ENCODE data around the gene CASP9.
"Not testable (repeated sequence)": the region's sequence is repeated elsewhere in the genome, so short reads cannot be mapped to it uniquely, and the experiment has no call there.

The CASP9 gene

DNA sequence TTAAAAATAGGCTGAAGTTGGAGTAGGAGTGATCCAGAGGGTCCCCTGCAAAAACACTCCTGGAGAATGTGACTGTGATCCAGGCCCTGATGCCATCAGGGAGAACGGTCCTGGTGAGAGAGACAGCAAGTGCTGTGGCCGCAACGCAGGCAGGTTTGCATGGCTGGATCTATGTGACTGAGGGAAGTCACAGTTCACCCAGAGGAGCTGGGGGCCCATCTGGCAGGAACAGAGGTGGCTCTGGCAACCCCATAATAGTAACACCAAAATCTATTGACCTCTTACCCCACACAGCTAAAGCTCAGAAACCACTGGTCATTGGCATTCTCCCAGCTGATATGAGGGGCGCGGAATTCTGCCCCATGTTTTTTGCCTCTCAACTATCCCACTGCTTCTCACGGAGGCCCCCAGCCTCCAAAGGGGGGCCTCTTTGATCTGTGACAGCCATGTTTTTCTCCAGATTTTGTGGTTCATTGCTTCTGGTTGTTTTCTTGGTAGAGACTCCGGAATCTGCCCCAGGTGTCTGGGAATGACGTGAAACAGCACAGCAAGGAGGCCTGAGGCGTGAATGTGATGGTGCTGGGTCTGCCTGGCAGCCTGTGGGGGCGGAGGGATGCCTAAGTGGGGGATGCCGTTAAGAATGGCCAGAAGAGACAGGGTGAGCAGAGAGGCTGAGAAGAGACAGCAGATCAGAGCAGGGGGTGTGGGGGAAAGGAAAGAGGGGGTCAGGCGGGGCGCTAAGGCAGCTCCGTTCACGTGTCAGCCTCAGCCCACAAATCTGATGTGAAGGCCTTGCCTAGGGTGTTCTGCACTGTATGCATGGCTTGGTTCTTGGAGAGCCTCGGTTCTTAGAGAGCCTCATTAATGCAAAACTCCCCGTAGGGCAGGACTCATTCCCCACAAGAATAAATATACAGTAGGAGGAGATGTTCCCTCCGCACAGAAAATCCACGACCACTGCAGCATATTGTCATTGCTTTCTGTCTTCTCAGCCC, 23.5 kb downstream of the CASP9 start:
- DNase-seq (ENCODE audit: low spot score) = no peak

DNA sequence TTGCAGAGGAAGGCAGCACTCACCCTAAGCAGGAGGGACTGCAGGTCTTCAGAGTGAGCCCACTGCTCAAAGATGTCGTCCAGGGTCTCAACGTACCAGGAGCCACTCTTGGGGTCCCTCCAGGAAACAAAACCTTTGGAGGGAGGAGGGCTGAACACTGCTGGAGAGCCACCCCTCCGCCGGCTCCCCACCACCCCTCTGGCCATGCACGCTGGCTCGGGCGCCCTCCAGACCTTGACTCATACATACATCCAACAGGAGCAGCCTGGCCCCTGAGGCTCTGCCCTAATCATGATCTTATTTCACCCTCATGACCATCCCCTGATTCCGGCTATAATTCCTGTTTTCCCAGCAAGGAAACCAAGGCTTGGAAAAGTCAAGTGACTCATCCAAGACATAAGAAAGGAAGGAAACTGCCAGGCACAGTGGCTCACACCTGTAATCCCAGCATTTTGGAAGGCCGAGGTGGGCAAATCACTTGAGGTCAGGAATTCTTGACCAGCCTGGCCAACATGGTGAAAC, 30.1 kb downstream of the CASP9 start:
- DNase-seq (ENCODE audit: low spot score) = peak; percentile 33

DNA sequence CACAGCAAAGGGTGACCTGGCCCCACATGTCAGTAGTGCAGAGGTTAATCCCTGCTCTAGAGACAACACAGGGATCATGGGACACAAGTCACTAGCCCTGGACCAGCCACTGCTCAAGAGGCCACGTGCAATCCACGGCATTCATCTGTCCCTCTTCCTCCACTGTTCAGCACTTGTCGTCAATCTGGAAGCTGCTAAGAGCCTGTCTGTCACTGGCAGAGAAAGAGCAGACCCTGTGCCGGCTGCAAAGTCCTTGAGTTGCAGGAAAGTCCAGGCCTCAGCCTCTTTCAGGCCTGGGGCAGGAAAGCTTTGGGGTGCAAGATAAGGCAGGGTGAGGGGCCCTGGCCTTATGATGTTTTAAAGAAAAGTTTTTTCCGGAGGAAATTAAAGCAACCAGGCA, 31.4 kb downstream of the CASP9 start:
- no peak for DNase-seq (ENCODE audit: low spot score)

DNA sequence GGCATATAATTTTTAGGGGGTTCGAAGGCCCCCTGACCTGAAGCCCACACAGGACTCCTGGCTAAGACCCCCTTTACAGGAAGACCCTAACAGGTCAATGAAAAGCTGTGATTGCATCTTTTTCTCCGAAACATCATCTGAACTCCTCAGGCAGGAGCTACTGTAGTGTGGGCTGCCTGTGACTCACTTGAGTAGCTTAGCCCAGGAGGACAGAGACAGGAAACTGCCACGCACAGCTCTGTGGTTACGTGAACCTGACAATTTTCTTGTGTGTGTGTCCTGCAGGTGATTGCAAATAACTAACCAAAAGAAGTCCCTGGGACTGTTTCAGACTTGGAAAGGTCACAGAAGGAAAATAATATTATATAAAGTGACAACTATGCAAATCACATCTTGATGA, 33.0 kb downstream of the CASP9 start:
- DNase-seq (ENCODE audit: low spot score) = peak; percentile 30

DNA sequence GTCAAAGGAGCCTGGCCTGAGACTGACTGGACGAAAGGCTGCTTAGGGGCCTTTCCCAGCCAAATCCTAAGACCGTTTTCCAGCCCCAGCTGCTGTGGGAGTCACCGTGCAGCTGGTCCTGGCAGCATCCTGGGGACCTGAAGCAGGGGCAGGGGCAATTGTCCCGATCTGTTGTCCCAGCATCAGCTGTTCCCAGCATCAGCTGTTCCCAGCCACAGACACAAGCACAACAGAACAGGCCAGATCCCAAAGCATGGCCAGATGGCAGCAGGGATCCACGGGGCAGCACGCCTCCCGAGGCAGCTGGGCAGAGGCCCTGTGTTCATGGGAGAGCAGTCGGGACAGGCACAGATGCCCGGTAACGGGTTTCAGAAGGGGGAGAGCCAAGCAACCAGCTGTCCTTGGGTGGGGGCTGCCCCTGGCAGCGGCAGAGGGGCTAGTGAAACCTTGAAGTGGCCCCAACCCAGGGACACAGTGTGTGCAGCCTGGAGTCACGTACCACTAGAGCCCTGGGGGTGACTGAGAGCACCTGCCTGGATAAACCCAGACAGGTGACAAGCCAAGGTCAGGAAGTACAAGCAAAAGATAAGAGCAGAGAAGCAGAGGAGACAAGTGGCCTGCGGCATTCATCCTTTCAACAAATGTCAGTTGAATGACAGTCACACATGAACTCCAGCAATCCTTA, 34.8 kb downstream of the CASP9 start:
- DNase-seq (ENCODE audit: low spot score) = no peak

DNA sequence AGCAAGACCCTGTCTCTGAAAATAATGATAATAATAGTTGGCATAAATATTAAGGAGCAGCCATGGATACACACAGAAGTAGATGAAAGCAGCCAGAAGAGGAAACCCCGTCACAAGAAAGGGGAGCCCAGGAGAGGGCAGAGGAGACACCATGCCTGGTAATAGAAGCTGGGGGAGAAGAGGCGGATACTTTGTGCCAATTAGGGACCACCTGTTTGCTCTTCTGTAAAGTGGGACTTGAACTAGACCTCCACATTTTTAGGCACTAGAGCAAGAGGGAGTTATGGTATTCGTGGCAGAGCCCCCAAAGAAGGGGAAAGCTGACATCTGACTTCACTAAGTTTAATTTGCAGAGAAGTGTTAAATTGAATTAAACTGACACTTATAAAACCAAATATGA, 35.6 kb downstream of the CASP9 start:
- DNase-seq (ENCODE audit: low spot score) = no peak

DNA sequence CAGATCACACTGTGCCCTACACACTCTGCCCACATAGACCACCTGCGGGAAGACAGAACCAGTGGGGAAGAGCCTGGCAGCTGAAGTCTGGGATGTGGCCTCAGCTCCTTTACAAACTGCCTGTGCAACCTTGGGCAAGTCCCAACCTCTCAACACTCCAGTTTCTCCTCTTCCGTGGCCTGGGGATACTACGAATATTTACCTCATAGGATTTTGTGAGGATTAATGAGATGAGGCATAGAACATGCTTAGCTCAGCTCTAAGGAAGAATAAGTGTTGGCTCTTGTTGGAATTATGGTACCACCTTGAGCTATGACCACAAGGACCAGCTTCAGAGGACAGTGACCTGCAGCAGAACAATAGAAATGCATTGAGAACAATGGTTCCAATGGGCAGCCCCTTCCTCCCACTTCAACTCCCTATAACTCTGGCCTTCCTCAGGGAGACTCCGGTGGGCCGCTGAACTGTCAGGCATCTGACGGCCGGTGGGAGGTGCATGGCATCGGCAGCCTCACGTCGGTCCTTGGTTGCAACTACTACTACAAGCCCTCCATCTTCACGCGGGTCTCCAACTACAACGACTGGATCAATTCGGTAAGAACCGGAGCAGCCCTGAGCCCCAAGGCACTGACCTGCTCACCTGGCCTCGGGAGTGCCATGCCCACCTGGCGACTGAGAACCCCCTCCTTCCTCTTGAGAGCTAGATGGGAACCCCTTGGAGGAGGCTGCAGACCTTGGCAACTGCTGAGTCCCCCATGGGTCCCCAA, 37.0 kb downstream of the CASP9 start:
- not testable (repeated sequence) for DNase-seq (ENCODE audit: low spot score)

DNA sequence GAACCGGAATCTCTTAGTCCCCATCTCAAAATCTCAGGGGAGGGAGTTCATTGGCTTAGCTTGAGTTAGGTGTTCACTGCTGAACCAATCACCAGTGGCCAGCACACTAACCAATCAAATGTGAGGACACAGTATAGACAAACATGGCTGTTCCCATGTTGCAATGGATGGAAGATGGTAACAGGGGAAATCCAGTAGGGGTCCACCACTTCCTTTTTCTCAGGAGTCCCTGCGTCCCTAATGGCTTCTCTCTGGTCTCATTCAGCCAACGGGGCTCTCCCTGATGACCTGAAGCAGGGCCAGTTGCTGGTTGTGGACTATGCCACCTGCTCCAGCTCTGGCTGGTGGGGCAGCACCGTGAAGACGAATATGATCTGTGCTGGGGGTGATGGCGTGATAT, 38.4 kb downstream of the CASP9 start:
- no peak for DNase-seq (ENCODE audit: low spot score)

DNA sequence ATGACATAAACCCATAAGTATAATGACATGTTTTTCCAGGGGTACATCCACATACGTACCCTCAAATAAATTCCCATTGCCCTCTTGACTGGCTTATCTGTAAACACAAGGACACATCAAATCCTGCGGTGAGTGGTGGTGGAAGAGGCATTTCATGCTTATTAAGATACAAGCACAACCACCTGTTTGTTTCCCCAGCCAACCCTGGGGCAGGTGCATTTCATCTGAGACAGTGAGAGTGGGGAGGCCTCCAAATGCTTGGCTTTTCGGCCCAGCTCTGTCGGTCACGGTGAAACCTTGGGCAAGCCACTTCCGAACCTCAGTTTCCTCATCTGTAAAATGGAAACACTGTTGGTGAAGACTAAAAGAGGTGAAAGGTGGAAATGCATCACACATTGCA, 39.6 kb downstream of the CASP9 start:
- not testable (repeated sequence) for DNase-seq (ENCODE audit: low spot score)

DNA sequence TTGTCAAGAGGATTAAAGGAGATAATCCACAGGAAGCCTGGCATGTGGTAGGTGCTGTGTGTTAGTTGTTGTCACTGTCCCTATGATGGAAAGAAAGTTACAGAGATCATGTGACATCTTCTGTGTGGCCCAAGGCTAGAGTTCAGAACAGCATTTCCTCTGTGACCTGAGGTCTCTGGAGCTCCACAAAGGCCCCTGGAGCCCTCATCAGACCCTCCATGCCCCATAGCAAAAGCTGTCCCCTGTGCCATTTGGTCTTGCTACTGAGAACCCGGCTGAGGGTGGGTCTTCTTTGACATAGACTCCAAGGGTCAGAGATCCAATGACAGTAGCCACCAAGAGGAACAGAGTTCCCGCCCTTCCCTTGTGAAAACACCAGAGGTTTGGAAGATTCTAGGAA, 40.0 kb downstream of the CASP9 start:
- DNase-seq (ENCODE audit: low spot score) = no peak

DNA sequence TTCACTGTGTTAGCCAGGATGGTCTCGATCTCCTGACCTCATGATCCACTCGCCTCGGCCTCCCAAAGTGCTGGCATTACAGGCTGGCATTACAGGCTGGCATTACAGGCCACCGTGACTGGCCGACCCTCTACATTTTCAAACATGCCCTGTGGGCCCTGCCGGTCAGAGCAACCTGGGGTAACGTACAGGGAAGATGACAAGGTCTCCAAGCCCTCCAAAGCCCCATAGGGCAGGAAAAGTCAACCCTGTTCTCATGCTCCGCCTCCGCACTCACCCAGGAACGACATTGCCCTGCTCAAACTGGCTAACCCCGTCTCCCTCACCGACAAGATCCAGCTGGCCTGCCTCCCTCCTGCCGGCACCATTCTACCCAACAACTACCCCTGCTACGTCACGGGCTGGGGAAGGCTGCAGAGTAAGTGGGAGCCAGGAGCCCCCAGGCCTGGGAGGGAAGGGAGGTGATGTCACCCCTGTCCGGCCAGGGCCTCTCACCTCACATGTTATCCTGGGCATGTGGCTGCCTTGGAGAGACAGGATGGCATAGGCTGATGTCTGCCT, 41.0 kb downstream of the CASP9 start:
- DNase-seq (ENCODE audit: low spot score) = not testable (repeated sequence)

DNA sequence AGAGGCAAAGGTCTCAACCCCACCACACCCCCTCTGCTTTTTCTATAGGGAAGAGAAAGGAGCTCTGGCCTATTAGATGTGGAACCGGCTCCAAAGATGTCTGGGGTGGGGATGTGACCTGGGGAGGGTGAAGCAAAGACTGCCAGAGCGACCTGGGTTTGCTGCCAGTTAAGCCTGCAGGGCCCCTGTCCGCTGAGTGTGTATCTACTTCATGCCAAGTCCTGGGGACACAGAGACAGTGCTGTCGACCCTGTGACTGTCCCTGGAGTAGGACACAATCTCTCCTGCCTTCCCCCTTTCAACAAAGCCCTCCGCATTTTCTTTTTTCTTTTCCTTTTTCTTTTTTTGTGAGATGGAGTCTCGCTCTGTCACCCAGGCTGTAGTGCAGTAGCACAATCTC, 41.6 kb downstream of the CASP9 start:
- not testable (repeated sequence) for DNase-seq (ENCODE audit: low spot score)

DNA sequence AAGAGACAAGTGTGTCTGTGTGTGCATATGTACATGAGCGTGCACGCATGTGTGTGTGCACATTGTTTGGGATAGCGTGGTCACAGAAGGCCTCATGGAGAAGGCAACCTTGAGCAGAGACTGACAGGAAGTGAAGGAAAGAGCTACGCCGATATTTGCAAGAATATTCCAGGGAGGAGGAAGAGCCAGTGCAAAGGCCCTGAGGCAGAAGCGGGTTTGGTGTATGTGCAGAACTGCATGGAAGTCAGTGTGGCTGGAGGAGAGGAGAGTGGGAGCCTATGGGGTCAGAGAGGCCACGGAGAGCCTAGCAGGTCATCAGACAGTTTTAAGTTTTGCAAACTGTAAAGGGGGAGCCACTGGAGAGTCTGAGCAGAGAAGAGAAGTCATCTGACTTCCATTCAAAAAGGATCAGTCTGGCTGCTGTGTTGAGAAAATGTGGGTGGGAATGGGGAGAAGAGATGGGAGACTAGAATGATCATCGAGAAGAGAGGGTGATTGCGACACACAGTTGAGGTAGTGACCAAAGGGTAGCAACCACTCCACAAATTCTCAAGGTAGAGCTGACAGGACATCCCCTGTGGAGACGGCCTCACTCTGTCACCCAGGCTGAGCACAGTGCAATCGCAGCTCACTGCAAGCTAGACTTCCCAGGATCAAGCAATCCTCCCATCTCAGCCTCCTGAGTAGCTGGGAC, 44.2 kb downstream of the CASP9 start:
- DNase-seq (ENCODE audit: low spot score) = no peak

DNA sequence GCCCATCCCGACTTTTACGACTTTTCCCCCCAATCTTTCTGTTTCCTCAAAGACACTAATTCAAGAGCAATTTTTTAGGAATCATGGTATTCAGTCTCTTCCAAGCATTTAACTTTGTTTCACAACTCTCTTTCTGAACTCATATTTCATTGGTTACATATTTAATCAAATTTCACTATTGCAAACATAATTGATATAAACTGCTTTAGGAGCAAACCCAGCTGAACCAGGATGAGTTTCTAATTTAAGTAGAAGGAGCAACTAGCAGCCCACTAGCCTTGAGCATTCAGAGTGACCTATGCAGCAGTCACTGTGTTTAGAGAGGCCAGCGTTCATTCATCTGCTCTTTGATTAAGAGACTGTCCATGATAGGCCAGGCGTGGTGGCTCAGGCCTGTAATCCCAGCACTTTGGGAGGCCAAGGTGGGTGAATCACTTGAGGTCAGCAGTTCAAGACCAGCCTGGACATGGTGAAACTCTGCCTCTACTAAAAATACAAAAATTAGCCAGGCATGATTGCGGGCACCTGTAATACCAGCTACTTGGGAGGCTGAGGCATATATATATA, 46.3 kb downstream of the CASP9 start:
- no peak for DNase-seq (ENCODE audit: low spot score)

DNA sequence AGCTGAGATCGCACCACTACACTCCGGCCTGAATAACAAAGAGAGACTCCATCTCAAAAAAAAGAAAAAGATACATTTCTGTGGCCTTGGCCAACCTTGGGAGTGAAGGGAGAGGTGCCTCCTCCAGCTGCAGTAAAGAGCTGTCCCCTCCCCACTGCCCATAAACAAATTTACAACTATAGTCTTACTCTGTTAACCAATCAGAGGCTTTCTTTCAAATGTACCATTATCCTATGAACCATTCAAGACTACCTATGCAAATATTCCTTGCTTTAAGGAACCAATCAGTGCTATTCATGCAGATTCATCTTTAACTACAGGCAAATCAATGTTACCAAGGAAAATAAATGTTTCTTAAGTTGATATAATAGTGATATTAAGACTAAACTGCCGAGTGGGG, 47.1 kb downstream of the CASP9 start:
- DNase-seq (ENCODE audit: low spot score) = no peak

DNA sequence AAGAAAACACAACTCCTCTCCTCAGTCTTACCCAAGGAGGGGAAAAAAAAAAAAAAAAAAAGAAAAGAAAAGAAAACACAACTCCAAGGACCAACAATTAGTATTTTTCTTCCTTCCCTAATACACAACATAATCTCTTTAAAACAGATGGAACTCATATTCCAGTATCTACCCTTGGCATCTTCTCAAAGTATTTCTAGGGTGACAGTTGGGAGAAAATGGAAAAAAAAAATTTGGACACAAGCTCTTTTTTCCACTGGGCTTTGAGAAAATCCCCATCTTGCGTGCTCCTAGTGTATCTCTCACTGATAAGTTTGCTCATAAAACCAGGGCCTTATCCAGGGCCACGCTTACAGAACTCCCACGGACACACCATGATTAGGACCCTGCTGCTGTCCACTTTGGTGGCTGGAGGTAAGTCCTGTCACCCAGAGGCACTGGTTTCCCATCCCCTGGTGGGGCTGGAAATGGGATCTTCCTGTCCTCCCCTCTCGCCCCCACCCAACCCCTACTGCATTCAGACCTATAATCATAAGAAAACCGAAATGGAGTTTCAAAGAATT, 48.2 kb downstream of the CASP9 start, which contains the start of gene CELA2B:
TSS of gene CELA2B (plus strand) at position 353 of the 563 bp plus-strand sequence. CDS start at position 375, 22 bp downstream.
- DNase-seq (ENCODE audit: low spot score) = no peak

DNA sequence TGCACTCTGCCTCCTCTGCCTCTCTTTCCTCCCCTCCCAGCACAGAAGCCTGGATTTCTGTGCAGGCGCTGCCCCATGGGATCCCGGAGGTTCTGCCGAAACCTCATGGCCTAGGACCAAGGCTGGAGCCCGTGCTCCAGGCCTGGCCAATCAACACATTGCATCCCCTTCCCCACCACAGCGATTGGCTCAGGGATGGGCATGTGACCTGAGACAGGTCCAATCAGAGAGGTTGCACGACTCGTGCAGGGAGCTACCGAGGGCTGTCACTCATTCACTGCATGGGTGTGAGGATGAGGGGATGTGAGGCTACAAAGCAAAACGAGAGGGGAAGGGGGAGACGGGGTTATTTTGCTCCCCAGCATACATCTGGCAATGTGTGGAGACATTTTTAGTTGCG, 51.4 kb downstream of the CASP9 start:
- DNase-seq (ENCODE audit: low spot score) = no peak

DNA sequence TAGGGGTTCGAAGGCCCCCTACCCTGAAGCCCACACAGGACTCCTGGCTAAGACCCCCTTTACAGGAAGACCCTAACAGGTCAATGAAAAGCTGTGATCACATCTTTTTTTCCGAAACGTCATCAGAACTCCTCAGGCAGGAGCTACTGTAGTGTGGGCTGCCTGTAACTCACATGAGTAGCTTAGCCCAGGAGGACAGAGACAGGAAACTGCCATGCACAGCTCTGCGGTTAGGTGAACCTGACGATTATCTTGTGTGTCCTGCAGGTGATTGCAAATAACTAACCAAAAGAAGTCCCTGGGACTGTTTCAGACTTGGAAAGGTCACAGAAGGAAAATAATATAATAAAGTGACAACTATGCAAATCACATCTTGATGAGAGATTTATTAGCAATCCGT, 52.3 kb downstream of the CASP9 start:
- DNase-seq (ENCODE audit: low spot score) = not testable (repeated sequence)

DNA sequence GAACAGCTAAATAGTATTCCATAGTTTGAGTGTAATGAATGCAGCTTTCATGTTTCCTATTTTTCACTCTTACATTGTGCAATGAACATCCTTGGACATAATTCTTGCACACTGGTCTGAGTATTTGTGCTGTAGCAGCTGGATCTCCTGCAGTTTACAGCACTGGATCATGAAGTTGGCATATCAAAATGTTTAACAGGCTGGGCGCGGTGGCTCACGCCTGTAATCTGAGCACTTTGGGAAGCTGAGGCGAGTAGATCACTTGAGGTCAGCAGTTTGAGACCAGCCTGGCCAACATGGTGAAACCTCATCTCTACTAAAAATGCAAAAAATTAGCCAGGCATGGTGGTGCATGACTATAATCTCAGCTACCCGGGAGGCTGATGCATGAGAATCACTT, 52.9 kb downstream of the CASP9 start:
- DNase-seq (ENCODE audit: low spot score) = not testable (repeated sequence)

DNA sequence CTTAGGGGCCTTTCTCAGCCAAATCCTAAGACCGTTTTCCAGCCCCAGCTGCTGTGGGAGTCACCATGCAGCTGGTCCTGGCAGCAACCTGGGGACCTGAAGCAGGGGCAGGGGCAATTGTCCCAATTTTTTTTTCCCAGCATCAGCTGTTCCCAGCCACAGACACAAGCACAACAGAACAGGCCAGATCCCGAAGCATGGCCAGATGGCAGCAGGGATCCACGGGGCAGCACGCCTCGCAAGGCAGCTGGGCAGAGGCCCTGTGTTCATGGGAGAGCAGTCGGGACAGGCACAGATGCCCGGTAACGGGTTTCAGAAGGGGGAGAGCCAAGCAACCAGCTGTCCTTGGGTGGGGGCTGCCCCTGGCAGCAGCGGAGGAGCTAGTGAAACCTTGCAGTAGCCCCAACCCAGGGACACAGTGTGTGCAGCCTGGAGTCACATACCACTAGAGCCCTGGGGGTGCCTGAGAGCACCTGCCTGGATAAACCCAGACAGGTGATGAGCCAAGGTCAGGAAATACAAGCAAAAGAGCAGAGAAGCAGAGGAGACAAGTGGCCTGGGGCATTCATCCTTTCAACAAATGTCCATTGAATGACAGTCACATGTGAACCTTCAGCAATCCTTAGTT, 54.1 kb downstream of the CASP9 start:
- not testable (repeated sequence) for DNase-seq (ENCODE audit: low spot score)

Measured in kidney capillary endothelial cell (primary cell).